CD4-positive, alpha-beta T cell treated with Interleukin-17A for 4 hours (primary cell): ENCODE measurements around the gene DNAJB6.
A peak's percentile ranks its signal among the peaks of the same experiment; 100 is the strongest.

Experiments
- DNase-seq: peaks from one replicate; pipeline ENCODE4 v3.0.0-alpha.2; 2020; ENCODE audit warnings: mixed read lengths

The DNAJB6 gene

DNA sequence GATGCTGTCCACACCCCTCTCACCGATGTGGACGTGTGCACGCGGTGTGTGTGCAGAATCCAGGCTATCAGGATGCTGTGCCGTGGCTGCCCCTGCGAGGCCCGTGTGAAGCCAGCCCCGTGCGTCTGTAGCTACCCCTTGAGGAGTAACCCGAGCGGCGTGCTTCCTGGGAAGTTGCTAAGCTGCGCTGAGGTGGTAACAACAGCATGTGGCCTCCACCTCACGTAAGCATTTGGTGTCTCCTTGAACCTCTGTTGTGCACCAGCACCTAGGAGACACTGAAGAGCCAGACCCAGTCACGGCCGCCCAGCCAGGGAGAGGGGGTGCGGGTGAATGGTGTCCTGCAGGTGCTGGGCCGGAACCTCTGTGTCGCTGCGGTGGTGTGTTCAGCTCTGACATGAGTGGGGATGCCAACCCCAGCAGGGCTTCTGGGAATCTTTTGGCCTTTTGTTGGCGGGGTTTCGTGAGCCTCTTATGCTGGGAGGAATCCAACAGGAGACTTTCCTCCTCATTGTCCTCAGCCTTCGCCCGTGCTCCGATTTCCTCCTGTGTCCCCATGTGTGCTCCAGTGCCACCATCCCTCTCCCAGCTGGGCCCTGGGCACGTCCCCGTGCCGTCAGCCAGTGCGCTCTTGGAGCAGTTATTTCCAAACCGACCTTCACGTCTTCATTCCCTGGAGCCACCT, 60.4 kb downstream of the DNAJB6 start:
- DNase-seq, result no peak

- peak; percentile 34 for DNase-seq
Observed at GRCh38 chr7:157397731-157398691, 61.2 kb downstream of the DNAJB6 start.

DNA sequence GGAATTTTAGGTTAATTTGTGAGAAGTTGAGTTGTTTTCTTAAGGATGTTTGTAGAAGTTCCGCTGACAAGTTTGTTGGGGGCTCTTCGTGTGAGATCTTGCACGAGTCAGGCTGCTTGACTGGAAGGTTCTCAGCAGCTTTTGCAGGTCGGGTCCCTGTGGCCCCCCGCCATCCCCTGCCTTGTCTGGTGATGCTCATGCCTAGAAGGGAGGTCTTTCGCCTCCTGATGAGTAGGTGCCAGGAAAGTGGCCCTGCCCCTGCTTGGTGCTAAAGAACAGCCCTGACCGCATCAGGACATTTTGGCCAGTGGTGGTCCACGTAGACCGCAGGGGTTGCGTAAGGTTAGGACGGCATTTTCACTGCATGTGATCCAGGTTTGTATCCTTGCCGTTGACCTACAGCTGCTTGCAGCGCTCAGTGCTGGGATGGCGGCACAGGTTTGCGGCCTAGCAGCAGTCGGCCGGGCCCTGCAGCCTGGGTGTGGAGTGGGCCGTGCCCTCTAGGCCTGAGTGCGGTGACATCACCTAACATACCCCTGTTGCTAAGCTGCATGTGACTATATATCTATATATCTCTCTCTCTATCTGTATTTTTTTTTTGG, 62.4 kb downstream of the DNAJB6 start:
- DNase-seq, result no peak

DNA sequence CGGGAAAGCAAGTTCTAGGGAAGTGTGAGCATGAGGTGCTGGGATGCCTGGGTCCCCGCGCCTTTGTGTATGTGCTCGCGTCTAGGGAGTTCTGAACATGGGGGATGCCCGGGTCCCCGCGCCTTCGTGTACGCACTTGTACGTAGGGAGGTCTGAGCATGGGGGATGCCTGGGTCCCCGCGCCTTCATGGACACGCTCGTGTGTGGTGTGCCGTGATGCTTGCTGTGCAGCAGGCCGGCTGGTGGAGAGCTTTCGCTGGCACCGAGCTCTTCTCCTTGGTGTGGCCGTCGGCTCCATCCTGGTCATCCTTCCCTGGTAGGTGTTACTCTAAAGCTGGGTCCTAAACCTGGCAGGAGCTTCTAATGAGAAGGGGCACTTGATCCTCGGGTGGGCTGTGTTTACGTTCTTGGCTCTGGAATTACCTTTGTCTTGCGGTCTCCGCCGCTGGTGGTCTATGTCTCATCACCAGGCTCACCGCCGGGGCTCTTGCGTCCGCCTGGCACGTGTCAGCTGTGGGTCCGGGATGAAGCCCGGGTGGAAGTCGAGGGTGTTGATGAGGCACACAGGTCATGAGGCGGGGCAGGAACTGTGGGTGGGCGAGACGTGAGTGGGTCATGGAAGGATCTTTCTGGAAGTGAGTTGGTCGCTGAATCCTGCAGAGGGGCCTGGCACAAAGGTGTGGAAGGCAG, 63.5 kb downstream of the DNAJB6 start:
- DNase-seq, result no peak

- DNase-seq, result no peak
Observed at GRCh38 chr7:157401567-157402387, 65.0 kb downstream of the DNAJB6 start.

DNA sequence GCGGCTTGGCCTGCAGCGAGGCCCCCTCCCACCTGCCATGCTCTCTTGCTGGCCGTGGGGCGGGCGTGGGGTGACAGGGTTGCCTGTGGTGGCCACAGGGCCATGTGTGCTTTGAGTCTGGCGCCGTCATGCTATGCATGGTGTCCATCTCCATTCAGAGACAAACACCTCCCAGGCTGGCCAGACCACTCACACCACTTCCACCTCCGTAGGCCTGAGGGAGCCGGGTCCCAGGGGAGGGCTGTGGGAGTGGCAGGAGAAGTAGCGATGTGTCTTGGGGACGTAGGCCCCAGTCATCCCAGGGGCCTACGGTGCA, 65.5 kb downstream of the DNAJB6 start:
- no peak for DNase-seq

GRCh38 chr7:157402911-157403534, 66.2 kb downstream of the DNAJB6 start:
- DNase-seq, result no peak

GRCh38 chr7:157403646-157404401, 67.0 kb downstream of the DNAJB6 start:
- DNase-seq, result no peak

DNA sequence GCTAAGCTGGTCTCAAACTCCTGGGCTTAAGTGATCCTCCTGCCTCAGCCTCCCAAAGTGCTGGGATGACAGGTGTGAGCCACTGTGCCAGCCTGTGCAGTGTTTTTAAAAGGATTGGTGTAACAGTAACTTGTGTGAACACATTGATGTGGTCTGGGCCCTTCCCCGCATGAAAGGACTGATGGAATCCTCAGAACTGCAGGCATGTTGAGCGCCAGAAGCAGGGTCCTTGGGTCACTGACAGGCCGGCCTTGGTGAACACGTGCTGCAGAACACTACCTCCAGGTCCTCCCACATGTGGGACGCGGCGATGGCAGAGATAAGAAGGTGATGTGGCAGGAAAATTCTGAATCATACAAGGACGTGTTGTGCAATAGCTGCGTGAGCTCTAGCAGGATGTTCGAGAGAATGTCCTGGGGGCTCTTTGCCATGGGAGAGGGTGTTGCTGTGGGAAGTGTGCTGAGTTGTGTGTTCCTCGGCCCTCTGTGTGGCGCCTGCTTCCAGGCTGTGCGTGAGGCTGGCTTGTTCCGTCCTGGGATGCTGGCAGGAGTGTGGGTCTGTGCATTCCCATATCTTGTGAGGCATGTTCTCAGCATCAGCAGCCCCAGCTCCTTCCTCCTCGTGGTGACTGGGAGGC, 68.2 kb downstream of the DNAJB6 start:
- DNase-seq, result no peak

DNA sequence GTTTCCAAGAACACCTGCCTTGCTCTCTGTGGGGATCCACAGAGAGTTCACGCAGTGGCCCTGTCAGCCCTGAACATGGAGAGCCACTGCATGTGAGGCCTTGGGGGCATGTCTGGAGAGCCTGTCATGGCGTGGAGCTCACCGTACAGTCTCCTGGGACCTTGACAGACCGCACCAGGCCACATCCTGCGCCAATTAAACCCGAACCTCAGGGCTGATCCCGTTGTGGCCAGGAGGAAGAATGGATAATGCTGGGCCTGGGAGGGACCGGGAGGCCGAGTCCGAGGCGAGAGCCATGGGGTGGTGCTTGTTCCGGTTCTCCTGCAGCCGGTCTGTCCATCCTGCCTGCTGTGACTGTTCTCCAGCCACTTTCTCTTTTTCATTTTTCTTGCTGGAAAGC, 68.7 kb downstream of the DNAJB6 start:
- no peak for DNase-seq

DNA sequence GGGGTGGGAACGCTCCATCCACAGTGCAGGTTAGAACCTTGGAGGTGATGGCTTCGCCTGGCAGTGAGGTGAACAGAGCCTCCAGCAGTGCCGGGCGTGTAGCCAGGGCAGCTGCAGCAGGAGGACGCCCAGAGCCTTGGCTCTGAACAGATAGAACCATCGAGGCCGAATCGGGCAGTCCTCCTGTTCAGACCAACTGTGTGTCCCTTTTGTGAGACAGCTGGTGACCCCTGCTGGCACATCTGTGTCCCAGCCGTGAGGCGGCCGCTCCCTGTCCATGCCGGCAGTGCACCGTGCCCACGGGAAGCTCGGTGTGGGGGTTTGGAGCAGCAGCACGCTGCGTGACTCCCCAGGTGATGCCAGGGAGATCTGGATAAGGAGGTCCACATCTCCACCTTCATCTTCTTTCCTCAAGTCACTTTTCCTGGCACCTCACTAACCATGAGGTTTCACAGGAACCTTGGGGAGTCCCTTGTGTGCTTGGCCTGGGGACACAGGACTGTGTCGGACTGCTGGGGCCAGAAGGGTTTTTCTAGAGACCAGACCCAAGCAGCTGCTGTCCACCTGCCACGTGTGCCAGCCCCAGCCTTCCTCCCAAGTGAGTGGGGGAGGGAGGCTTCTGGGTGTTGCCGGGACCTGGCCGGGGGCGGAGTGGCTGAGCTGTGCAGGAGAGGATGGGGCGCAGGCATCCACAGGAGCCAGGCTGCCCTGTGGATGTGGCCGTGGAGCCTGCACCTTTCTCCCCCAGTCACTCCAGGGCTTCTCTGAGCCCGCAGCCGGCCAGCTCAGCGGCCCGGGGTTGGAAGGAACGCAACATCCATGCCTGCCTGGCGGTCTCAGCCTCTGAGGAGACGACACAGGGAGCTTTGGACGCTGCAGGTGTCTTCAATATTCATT, 69.4 kb downstream of the DNAJB6 start:
- DNase-seq, result no peak

DNA sequence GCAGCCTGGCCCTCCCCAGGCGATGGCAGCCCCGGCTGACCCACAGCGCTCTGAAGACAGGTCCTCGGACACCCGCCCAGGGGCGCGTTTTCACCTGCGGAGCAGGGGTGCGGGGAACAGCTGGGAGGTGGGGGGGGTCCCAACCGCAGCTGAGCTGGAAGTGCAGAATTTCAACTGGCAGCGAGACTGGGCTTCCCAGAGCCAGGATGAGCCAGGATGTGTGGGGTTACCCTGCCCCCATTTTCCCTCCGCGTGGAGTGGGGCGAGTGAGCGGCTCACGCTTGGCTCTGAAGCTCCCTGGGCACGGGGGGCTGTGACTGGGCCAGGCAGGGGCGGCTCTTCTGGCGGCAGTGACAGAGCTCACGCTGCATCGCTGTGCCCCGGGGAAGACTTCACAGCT, 70.2 kb downstream of the DNAJB6 start:
- no peak for DNase-seq

DNA sequence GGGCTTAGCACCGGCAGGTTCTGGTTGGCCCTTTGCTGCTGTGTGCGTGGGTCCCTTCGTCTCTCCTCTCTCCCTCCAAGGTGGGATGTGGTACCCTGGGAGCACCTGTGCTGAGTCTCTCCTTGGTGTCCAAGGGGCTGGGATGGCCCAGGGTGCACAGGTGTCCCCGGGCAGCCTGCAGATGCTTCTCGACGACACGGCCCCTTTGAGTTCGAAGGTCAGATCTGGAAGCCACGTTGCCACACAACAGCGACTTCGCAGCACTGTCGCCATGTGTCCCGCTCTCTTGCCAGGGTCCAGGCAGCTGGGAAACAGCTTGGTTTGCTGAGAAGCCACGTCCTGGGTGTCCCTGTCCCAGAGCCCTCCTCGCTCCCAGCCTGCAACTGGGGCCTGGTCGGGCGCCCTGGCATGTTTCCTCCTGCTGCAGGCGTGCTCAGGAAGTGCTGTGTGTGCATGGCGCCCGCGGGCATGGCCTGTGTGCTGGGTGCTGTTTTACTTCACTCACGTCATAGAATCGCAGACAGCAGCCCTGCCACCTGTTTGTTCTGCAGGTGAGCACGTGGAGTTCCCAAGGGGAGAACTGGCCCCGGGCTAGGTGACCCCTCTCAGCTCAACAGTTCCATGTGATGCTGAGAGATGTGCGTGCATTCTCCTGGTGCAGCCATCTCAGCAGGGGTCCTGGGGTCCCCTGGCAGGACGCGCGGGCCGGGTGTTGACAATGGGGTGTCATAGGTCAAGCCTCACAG, 70.9 kb downstream of the DNAJB6 start:
- no peak for DNase-seq

- DNase-seq, result no peak
Observed at GRCh38 chr7:157408258-157409101, 71.7 kb downstream of the DNAJB6 start.

DNA sequence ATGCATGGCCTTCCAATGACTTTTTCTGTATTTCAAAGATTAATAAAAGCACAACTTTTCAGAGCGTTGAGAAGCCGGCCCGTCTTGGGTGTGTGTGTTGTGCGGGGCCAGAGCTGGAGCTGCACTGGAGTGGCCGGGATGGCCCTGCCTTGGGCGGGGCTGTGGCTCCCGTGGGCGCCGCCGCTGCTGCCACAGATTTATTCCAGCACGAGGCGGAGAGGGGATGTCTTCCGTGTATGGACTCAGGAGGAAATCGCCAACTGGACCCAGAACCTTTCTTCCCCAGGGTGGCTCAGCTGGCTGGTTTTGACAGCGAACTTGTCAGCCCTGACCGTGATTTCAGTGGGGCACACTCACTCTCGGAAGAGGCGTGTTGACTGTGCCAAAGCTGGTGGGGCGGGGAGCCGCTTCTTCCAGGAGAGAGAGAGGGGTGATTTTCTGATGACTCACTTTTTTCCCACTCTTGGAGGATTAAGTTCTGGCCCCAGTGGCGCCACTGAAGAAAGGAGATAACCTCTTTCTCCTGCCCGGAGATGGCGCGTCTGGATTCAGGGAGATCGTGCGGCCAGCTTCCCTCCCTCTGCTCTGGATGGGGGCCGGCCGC, 72.4 kb downstream of the DNAJB6 start:
- DNase-seq, result no peak

DNA sequence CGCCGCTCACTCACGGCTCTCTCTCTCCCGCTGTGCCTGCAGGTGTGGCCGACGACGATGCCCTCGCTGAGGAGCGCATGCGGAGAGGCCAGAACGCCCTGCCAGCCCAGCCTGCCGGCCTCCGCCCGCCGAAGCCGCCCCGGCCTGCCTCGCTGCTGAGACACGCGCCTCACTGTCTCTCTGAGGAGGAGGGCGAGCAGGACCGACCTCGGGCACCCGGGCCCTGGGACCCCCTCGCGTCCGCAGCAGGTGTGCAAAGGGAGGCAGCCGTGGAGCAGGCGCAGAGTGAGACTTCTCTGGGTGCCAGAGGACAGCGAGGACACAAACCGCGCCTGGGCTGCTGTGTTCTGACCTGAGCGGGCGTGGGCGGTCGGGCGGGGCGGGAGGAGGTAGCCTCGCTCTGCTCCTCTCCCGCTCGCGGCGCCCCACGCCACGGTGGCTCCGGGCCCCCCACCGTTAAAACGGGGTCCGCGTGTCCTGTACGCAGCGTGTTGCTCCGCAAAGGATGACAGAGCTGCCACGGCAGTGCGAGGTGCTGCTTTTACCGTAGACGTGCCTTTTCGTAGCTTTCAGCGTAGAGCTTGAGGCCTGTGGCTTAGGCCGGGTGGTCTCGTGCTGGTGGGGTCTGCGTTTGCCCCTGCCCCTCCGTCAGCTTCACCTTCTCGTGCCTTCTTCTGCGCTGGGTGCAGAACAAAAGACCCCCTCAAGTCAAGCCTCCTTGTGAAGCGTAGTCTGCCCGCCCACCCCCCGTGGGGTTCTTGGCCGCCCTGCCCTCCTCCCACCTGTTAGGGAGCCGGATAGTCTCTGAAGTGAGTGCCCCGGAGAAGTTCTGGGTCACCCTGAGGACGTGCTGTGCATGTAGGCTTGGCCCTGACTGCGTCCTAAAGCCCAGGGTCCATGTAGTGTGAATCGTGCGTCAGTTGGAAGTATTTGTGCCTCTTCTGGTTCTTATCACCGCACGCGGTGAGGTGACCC, 73.2 kb downstream of the DNAJB6 start:
- no peak for DNase-seq
